Measurements from ENCODE around the gene FOXP1. TPM values are rescaled to one million over a fixed set of nuclear protein-coding genes. Genes with fewer than 3 reads are reported as not detected.

FOXP1 gene
- total and polyA plus RNA-seq, 2 of the 8 experiments (the other 6 are each of a cell fraction or from before 2014, with no cell fraction given): 13.9 to 25.4 TPM

DNA sequence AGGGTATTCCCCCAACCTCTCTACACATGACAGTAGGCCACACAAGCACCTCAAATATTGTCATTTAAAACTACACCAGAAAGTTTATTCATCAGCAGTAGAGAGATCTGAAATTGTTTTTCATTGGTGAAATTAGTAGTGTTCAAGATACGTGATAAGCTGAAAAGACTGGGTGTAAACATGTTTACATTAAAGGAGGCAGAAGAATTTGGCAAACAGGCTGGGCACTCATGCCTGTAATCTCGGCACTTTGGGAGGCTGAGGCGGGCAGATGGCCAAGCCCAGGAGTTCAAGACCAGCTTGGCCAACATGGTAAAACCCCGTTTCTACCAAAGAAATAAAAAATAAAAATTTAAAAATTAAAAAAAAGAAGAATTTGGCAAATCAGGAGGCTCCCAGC is 255.6 kb downstream of the FOXP1 start (continued):
- TF ChIP-seq KDM1A (IDR thresholded peaks at IDR 0.05; ENCODE audit: borderline replicate concordance, low read length): no peak
- no peak for TF ChIP-seq SUZ12 (IDR thresholded peaks at IDR 0.05; ENCODE audit: low read length)
- no peak for TF ChIP-seq ASH2L (IDR thresholded peaks at IDR 0.05; ENCODE audit: low read length)

All from H1 (cell line).